Left lung (tissue), 10 donors: ENCODE data around the gene IFT81. TPM values are rescaled to one million over a fixed set of nuclear protein-coding genes. Genes with fewer than 3 reads are reported as not detected.

Experiments used
- ATAC-seq: fragments of 200-7000 bp; cut with Tn5 transposase; one replicate; pipeline ENCODE4 v1.9.1; 2020; ENCODE audit warnings: moderate library complexity
- DNase-seq, 4 donors: peaks; one replicate each; pipeline ENCODE4 v3.0.0-alpha.2; 2013 to 2020
- H3K27ac ChIP-seq, 2 donors: fragments of 200-600 bp; sonication (generic) in 1 of 2; one replicate each; pipeline versions ENCODE4 v1.5.0 to v1.8.0; 2020 to 2021
- H3K27me3 ChIP-seq, 2 donors: fragments of 200-600 bp; sonication (generic) in 1 of 2; one replicate each; pipeline versions ENCODE4 v1.5.0 to v1.8.0; 2020 to 2021
- H3K36me3 ChIP-seq, 2 donors: fragments of 200-600 bp; sonication (generic) in 1 of 2; one replicate each; pipeline versions ENCODE4 v1.5.0 to v1.8.0; 2020 to 2021
- H3K4me1 ChIP-seq, 2 donors: fragments of 200-600 bp; one replicate each; pipeline ENCODE4 v1.8.0; 2021
- H3K4me3 ChIP-seq, 2 donors: fragments of 200-600 bp; sonication (generic) in 1 of 2; one replicate each; pipeline versions ENCODE4 v1.5.0 to v1.8.0; 2020 to 2021; ENCODE audit warnings: mild to moderate bottlenecking in 1 of 2
- H3K9me3 ChIP-seq, 2 donors: fragments of 200-600 bp; sonication (generic) in 1 of 2; one replicate each; pipeline versions ENCODE4 v1.5.0 to v1.8.0; 2020 to 2021
- CTCF ChIP-seq, 2 donors: fragments of 200-600 bp; sonication (generic) in 1 of 2; IDR thresholded peaks; one replicate each; pipeline versions ENCODE4 v1.5.0 to v1.8.0; 2021; ENCODE audit warnings: antibody characterized with exemption in 2 of 2
- intact Hi-C, 2 donors: fragments of 100-400 bp; cut with DNase I; formaldehyde crosslinking; loops; one replicate each; pipeline versions ENCODE4 v1.11.2 to v1.14.2; 2022
- polyA plus RNA-seq, 6 donors: library from polyadenylated mRNA; unstranded; fragments of 120-200 nt; gene quantifications; one replicate each; pipeline ENCODE4 v1.2.1, GENCODE V29; 2013; ENCODE audit not compliant: insufficient read length in 6 of 6
- total RNA-seq, 2 donors: library from RNA; stranded (reverse); fragmentation: NEBNext Ultra II Directional; extraction: Animal tissue kit (Norgen Biotek cat#: 25700); gene quantifications; one replicate each; pipeline ENCODE4 v1.2.1, GENCODE V29; 2021
- donor health status: DM: no; HTN: yes; CAD: no.
- donor health status: DM: no; HTN: no; CAD: no.

IFT81 gene
- total and polyA plus RNA-seq, 8 donors = 11.0 to 47.6 (median 40.8) TPM

DNA sequence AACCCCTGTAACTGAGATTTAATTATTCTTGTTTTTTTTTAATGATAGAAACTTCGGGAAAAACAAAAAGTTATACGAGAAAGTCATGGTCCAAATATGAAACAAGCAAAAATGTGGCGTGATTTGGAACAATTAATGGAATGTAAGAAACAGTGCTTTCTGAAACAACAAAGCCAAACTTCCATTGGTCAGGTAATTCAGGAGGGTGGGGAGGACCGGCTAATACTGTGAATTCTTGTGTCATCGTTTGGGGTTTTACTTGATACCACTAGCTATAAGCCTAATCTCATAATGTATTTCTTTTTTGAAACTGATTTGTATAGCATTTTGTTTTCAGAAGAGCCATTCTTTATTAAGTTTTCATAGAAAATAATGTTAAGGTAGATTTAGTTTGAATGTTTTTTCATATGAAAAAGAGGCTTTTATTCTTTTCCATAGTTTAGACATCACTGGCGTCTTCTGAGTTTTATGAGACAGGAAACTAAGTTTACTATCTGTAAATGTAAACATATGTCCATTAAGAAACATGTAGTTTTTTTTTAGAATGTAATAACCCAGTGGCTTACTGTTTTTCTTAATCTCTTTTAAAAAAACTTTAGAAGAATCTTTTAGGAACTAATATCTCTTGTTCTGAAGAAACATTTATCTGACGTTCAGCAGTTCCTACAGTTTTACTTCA is 94.0 kb downstream of the IFT81 start:
- H3K4me1 ChIP-seq = no peaks in the 10 kb centered on the region
- no peak for ATAC-seq
- H3K4me3 ChIP-seq = no peak overlapping the region
- no peak for DNase-seq
- no peak overlapping the region for H3K27ac ChIP-seq
- H3K9me3 ChIP-seq = peaks cover 0 to under 1% of the 10 kb centered on the region in 2 donors
- peaks cover 0 to 4% of the 10 kb centered on the region in 2 donors for H3K36me3 ChIP-seq
- H3K27me3 ChIP-seq = no peaks in the 10 kb centered on the region
- no peak for TF ChIP-seq CTCF (IDR thresholded peaks at IDR 0.05)
- intact Hi-C loops = no loop called here

GRCh38 chr12:110222027-110222426 is 97.9 kb downstream of the IFT81 start:
- ATAC-seq (no peak), DNase-seq (no peak)
- no peaks in the 10 kb centered on the region for H3K9me3 ChIP-seq
- no peak overlapping the region for H3K4me3 ChIP-seq
- intact Hi-C loops = no loop called here
- no peak overlapping the region for H3K27ac ChIP-seq
- peaks cover 0 to 4% of the 10 kb centered on the region in 2 donors for H3K36me3 ChIP-seq
- no peaks in the 10 kb centered on the region for H3K27me3 ChIP-seq
- no peak for TF ChIP-seq CTCF (IDR thresholded peaks at IDR 0.05)
- peaks cover 4 to 18% of the 10 kb centered on the region in 2 donors for H3K4me1 ChIP-seq

GRCh38 chr12:110222433-110222832 is 98.3 kb downstream of the IFT81 start:
- Histone ChIP-seq H3K4me3 (no peak overlapping the region), H3K27ac (no peak overlapping the region), H3K9me3 (no peaks in the 10 kb centered on the region), H3K4me1 (peaks cover 4 to 18% of the 10 kb centered on the region in 2 donors), H3K27me3 (no peaks in the 10 kb centered on the region), H3K36me3 (peaks cover 0 to 4% of the 10 kb centered on the region in 2 donors)
- no peak for TF ChIP-seq CTCF (IDR thresholded peaks at IDR 0.05)
- ATAC-seq (no peak), DNase-seq (no peak)
- intact Hi-C loops = no loop called here

DNA sequence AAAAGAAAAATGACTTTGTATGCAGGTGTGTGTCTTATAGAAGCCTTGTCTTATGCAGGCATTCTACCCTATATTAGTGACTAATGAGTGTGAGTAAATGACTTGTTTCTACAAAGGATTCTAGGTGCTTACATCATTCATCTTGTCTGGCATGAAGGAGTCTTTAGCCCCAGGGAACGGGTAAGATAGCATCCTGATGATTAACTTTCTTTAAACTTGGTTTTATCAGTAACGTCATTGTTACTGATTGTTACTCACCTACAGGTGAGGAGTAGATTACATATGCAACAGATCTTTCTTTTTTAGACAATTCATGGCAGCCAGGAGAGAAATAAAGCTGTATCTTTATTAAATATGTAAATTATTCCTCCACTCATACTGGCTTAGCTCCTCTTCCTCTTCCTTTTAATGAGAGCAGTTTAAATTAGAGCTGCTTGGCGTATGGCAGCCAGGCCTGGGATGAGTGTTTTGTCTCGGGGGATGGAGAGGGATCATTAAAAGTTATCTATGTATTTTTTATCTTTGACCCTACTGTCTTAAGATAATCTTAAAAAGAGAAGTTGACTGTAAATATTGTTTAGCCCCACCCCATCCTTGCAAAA is 99.7 kb downstream of the IFT81 start:
- ATAC-seq = peak; percentile 53
- H3K9me3 ChIP-seq = no peaks in the 10 kb centered on the region
- H3K36me3 ChIP-seq = peaks cover 0 to 3% of the 10 kb centered on the region in 2 donors
- peak overlapping the region in 1 of 2 donors; percentile 67 for H3K27ac ChIP-seq
- no peak for DNase-seq
- no peaks in the 10 kb centered on the region for H3K27me3 ChIP-seq
- no peak overlapping the region for H3K4me3 ChIP-seq
- no peak for TF ChIP-seq CTCF (IDR thresholded peaks at IDR 0.05)
- H3K4me1 ChIP-seq = peaks cover 4 to 18% of the 10 kb centered on the region in 2 donors
- intact Hi-C loops = no loop called here
